WTC11 (cell line): ENCODE measurements around the gene RPS6KA4. TPM values are rescaled to one million over a fixed set of nuclear protein-coding genes. Genes with fewer than 3 reads are reported as not detected.

Experiments used
- ATAC-seq: fragments of 200-7000 bp; cut with Tn5 transposase; 2 replicates; pipeline ENCODE4 v1.10.0; 2021; ENCODE audit warnings: mild to moderate bottlenecking, moderate library complexity
- CTCF ChIA-PET: fragments of 300-600 bp; sonication (Branson Sonifier 250); formaldehyde crosslinking; loops from one replicate; lab custom pipeline; 2021; ENCODE audit warnings: antibody characterized with exemption; lab: Charles Lee
- POLR2A ChIA-PET: fragments of 350-600 bp; sonication (Branson Sonifier 250); formaldehyde crosslinking; loops from one replicate; lab custom pipeline; 2021; ENCODE audit warnings: antibody characterized with exemption; lab: Charles Lee
- DNase-seq: peaks from one replicate; pipeline ENCODE4 v3.0.0; 2021; ENCODE audit warnings: low spot score
- H3K27ac Mint-ChIP-seq: 2 replicates; pipeline ENCODE4 v1.8.0; 2021; ENCODE audit warnings: mixed read lengths
- H3K27me3 Mint-ChIP-seq: 2 replicates; pipeline ENCODE4 v1.8.0; 2021; ENCODE audit warnings: low read depth, mild to moderate bottlenecking, moderate library complexity, mixed read lengths
- H3K36me3 Mint-ChIP-seq: 2 replicates; pipeline ENCODE4 v1.8.0; 2021; ENCODE audit warnings: mixed read lengths
- H3K4me1 Mint-ChIP-seq: 2 replicates; pipeline ENCODE4 v1.8.0; 2022; ENCODE audit warnings: mixed read lengths
- H3K4me3 Mint-ChIP-seq: 2 replicates; pipeline ENCODE4 v1.8.0; 2021; ENCODE audit warnings: mild to moderate bottlenecking, moderate library complexity, mixed read lengths
- H3K9me3 Mint-ChIP-seq: 2 replicates; pipeline ENCODE4 v1.8.0; 2021; ENCODE audit warnings: mixed read lengths
- ATF1 ChIP-seq: sonication (generic); formaldehyde crosslinking; IDR thresholded peaks from 2 replicates; pipeline ENCODE4 v1.8.1; 2023; ENCODE audit warnings: mild to moderate bottlenecking, moderate library complexity, missing genetic modification reagents
- CBFB ChIP-seq: sonication (generic); formaldehyde crosslinking; IDR thresholded peaks from 2 replicates; pipeline ENCODE4 v1.8.1; 2022; ENCODE audit warnings: mild to moderate bottlenecking, low read depth, missing genetic modification reagents
- CREM ChIP-seq: sonication (generic); formaldehyde crosslinking; IDR thresholded peaks from 2 replicates; pipeline ENCODE4 v1.8.1; 2022; ENCODE audit warnings: mild to moderate bottlenecking, missing genetic modification reagents, moderate library complexity
- ELF4 ChIP-seq: sonication (generic); formaldehyde crosslinking; IDR thresholded peaks from 2 replicates; pipeline ENCODE4 v1.8.1; 2022; ENCODE audit warnings: low read depth, mild to moderate bottlenecking, moderate library complexity, missing genetic modification reagents
- ESRRA ChIP-seq: sonication (generic); formaldehyde crosslinking; IDR thresholded peaks from 2 replicates; pipeline ENCODE4 v1.8.1; 2022; ENCODE audit warnings: mild to moderate bottlenecking, missing genetic modification reagents, borderline replicate concordance
- IRF2 ChIP-seq: sonication (generic); formaldehyde crosslinking; IDR thresholded peaks from 2 replicates; pipeline ENCODE4 v1.8.0; 2022; ENCODE audit warnings: low read depth, missing genetic modification reagents, borderline replicate concordance
- JAZF1 ChIP-seq: fragments of 250-450 bp; sonication (Bioruptor Pico); IDR thresholded peaks from 2 replicates; pipeline ENCODE4 v1.9.0; 2021; ENCODE audit warnings: moderate library complexity, mild to moderate bottlenecking, inconsistent platforms
- MAX ChIP-seq: sonication (generic); formaldehyde crosslinking; IDR thresholded peaks from 2 replicates; pipeline ENCODE4 v1.8.0; 2022; ENCODE audit warnings: mild to moderate bottlenecking, missing genetic modification reagents
- NFE2L1 ChIP-seq: sonication (generic); formaldehyde crosslinking; IDR thresholded peaks from 2 replicates; pipeline ENCODE4 v1.8.1; 2023; ENCODE audit warnings: missing genetic modification reagents
- SMAD4 ChIP-seq: sonication (generic); formaldehyde crosslinking; IDR thresholded peaks from 2 replicates; pipeline ENCODE4 v1.8.0; 2022; ENCODE audit warnings: mild to moderate bottlenecking, missing genetic modification reagents
- SP1 ChIP-seq: sonication (generic); formaldehyde crosslinking; conservative IDR thresholded peaks from 2 replicates; pipeline ENCODE4 v1.8.1; 2022; ENCODE audit warnings: missing genetic modification reagents
- ZNF281 ChIP-seq: sonication (generic); formaldehyde crosslinking; IDR thresholded peaks from 2 replicates; pipeline ENCODE4 v1.8.0; 2023; ENCODE audit warnings: mild to moderate bottlenecking, missing genetic modification reagents
- ZNF317 ChIP-seq: sonication (generic); formaldehyde crosslinking; IDR thresholded peaks from 2 replicates; pipeline ENCODE4 v1.8.1; 2023; ENCODE audit warnings: low read depth, mild to moderate bottlenecking, moderate library complexity, missing genetic modification reagents, borderline replicate concordance
- ZNF425 ChIP-seq: fragments of 250-450 bp; sonication (Bioruptor Pico); conservative IDR thresholded peaks from 2 replicates; pipeline ENCODE4 v1.9.0; 2021; ENCODE audit warnings: mild to moderate bottlenecking
- total RNA-seq: library from RNA; stranded (reverse); gene quantifications from 3 replicates; pipeline ENCODE4 v1.2.3, GENCODE V29; 2021
- TF ChIP-seq, protein P1 (sequence below): sonication (generic); formaldehyde crosslinking; IDR thresholded peaks from 2 replicates; pipeline ENCODE4 v1.8.0; 2022; ENCODE audit warnings: mild to moderate bottlenecking, missing genetic modification reagents
- TF ChIP-seq, protein P2 (sequence below): fragments of 250-450 bp; sonication (Bioruptor Pico); IDR thresholded peaks from 2 replicates; pipeline ENCODE4 v2.1.2; 2022; ENCODE audit warnings: mild to moderate bottlenecking, moderate library complexity
- TF ChIP-seq, protein P3 (sequence below): sonication (generic); formaldehyde crosslinking; IDR thresholded peaks from 2 replicates; pipeline ENCODE4 v1.8.1; 2023; ENCODE audit warnings: mild to moderate bottlenecking, missing genetic modification reagents, borderline replicate concordance
- TF ChIP-seq, protein P4 (sequence below): fragments of 250-450 bp; sonication (Bioruptor Pico); IDR thresholded peaks from 2 replicates; pipeline ENCODE4 v1.8.0; 2021; ENCODE audit warnings: mild to moderate bottlenecking

RPS6KA4 gene
- total RNA-seq, 1 experiment from 2014 or later, result 16.8 TPM

DNA sequence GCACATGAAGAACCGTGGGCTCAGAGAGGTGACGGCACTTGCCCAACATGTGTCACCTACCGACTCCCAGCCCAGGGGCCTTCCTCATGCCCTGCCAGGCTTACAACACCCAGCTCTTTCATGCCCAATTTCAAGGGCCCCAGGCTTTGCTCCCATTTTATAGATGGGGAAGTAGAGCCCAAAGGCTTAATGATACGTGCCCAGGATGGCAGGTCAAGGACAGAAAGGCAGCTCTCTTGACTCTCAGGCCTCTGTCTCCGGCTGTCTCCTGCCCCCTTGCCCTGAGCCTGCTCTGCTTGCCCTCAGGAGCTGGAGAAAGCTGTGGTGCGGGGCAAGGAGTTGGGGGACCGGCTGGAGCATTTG is 10.0 kb upstream of the RPS6KA4 start:
- Mint-ChIP-seq H3K4me3 (no peak overlapping the region), H3K36me3 (no peaks in the 10 kb centered on the region), H3K27me3 (no peaks in the 10 kb centered on the region), H3K9me3 (no peaks in the 10 kb centered on the region), H3K4me1 (peaks cover 5% of the 10 kb centered on the region; the same call in 1 of the 2 replicates), H3K27ac (no peak overlapping the region)
- ATAC-seq, result no peak
- no peak for DNase-seq
- TF ChIP-seq ATF1 (CRISPR knock-in tag) (no peak), NFE2L1 (no peak), ELF4 (no peak), CREM (CRISPR knock-in tag) (no peak), MAX (CRISPR knock-in tag) (no peak), ZNF425 (CRISPR knock-in tag) (no peak)
- TF ChIP-seq, protein P1, sequence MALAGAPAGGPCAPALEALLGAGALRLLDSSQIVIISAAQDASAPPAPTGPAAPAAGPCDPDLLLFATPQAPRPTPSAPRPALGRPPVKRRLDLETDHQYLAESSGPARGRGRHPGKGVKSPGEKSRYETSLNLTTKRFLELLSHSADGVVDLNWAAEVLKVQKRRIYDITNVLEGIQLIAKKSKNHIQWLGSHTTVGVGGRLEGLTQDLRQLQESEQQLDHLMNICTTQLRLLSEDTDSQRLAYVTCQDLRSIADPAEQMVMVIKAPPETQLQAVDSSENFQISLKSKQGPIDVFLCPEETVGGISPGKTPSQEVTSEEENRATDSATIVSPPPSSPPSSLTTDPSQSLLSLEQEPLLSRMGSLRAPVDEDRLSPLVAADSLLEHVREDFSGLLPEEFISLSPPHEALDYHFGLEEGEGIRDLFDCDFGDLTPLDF, result no peak
- TF ChIP-seq, protein P2, sequence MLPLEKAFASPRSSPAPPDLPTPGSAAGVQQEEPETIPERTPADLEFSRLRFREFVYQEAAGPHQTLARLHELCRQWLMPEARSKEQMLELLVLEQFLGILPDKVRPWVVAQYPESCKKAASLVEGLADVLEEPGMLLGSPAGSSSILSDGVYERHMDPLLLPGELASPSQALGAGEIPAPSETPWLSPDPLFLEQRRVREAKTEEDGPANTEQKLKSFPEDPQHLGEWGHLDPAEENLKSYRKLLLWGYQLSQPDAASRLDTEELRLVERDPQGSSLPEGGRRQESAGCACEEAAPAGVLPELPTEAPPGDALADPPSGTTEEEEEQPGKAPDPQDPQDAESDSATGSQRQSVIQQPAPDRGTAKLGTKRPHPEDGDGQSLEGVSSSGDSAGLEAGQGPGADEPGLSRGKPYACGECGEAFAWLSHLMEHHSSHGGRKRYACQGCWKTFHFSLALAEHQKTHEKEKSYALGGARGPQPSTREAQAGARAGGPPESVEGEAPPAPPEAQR (CRISPR knock-in tag), result no peak
- POLR2A ChIA-PET, result interaction anchor here (0.7 to 1.7 kb wide), 2 partner anchors 31 to 48 kb away, joined by 4 to 5 read pairs; partner anchors contain the start of gene PRDX5
- CTCF ChIA-PET, result interaction anchor here (1.0 to 10.4 kb wide), 7 partner anchors 8 to 300 kb away, joined by 4 to 437 read pairs (median 7); partner anchors contain the start of genes CCDC88B, PRDX5 and TRMT112

DNA sequence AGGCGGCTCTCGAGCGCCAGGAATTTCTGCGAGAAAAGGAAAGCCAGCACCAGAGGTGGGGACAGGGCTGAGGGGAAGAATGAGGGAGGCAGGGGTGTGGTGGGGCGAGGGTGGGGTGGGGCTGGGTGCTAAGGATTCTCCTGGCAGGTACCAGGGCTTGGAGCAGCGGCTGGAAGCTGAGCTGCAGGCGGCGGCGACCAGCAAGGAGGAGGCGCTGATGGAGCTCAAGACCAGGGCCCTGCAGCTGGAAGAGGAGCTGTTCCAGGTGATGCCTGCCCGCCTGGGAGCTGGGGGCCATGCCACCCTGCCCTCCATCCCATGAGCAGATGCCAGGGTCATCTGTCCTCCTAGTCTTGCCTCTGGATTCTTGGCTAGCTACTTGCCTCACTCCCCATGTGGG is 9.6 kb upstream of the RPS6KA4 start:
- H3K27ac Mint-ChIP-seq, result no peak overlapping the region
- H3K9me3 Mint-ChIP-seq, result no peaks in the 10 kb centered on the region
- H3K4me3 Mint-ChIP-seq, result no peak overlapping the region
- TF ChIP-seq ZNF281 (no peak), ZNF317 (CRISPR knock-in tag) (no peak), JAZF1 (CRISPR knock-in tag) (no peak), CBFB (CRISPR knock-in tag) (no peak), ZNF425 (CRISPR knock-in tag) (no peak), SP1 (CRISPR knock-in tag) (no peak), ESRRA (CRISPR knock-in tag) (no peak), IRF2 (CRISPR knock-in tag) (no peak), SMAD4 (CRISPR knock-in tag) (no peak)
- TF ChIP-seq, protein P3, sequence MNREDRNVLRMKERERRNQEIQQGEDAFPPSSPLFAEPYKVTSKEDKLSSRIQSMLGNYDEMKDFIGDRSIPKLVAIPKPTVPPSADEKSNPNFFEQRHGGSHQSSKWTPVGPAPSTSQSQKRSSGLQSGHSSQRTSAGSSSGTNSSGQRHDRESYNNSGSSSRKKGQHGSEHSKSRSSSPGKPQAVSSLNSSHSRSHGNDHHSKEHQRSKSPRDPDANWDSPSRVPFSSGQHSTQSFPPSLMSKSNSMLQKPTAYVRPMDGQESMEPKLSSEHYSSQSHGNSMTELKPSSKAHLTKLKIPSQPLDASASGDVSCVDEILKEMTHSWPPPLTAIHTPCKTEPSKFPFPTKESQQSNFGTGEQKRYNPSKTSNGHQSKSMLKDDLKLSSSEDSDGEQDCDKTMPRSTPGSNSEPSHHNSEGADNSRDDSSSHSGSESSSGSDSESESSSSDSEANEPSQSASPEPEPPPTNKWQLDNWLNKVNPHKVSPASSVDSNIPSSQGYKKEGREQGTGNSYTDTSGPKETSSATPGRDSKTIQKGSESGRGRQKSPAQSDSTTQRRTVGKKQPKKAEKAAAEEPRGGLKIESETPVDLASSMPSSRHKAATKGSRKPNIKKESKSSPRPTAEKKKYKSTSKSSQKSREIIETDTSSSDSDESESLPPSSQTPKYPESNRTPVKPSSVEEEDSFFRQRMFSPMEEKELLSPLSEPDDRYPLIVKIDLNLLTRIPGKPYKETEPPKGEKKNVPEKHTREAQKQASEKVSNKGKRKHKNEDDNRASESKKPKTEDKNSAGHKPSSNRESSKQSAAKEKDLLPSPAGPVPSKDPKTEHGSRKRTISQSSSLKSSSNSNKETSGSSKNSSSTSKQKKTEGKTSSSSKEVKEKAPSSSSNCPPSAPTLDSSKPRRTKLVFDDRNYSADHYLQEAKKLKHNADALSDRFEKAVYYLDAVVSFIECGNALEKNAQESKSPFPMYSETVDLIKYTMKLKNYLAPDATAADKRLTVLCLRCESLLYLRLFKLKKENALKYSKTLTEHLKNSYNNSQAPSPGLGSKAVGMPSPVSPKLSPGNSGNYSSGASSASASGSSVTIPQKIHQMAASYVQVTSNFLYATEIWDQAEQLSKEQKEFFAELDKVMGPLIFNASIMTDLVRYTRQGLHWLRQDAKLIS (CRISPR knock-in tag), result no peak
- TF ChIP-seq, protein P4, sequence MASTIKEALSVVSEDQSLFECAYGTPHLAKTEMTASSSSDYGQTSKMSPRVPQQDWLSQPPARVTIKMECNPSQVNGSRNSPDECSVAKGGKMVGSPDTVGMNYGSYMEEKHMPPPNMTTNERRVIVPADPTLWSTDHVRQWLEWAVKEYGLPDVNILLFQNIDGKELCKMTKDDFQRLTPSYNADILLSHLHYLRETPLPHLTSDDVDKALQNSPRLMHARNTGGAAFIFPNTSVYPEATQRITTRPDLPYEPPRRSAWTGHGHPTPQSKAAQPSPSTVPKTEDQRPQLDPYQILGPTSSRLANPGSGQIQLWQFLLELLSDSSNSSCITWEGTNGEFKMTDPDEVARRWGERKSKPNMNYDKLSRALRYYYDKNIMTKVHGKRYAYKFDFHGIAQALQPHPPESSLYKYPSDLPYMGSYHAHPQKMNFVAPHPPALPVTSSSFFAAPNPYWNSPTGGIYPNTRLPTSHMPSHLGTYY (CRISPR knock-in tag), result no peak

More for the DNA sequence above, 9.6 kb upstream of the RPS6KA4 start:
- DNase-seq, result no peak
- peaks cover 5% of the 10 kb centered on the region; the same call in 1 of the 2 replicates for H3K4me1 Mint-ChIP-seq
- POLR2A ChIA-PET, result interaction anchor here (0.7 to 1.7 kb wide), 2 partner anchors 32 to 48 kb away, joined by 4 to 5 read pairs; partner anchors contain the start of gene PRDX5
- no peaks in the 10 kb centered on the region for H3K36me3 Mint-ChIP-seq
- no peak for ATAC-seq
- no peaks in the 10 kb centered on the region for H3K27me3 Mint-ChIP-seq
- CTCF ChIA-PET, result interaction anchor here (1.5 to 10.4 kb wide), 4 partner anchors 8 to 300 kb away, joined by 5 to 437 read pairs (median 12); partner anchors contain the start of gene CCDC88B
